OCI-LY3 (cell line): ENCODE measurements around the gene PPT2.

Source experiments
- H2AFZ ChIP-seq: fragments of 200-600, 300-600 bp; shearing (Covaris generic); 2 replicates; pipeline ENCODE4 v1.6.0; 2014; ENCODE audit warnings: antibody characterized with exemption, low read depth, low read length
- H3K27ac ChIP-seq: fragments of 200-600, 300-600 bp; sonication (generic); 2 replicates; pipeline ENCODE4 v1.5.1; 2014; ENCODE audit warnings: mild to moderate bottlenecking, low read length, moderate library complexity, mixed read lengths
- H3K27me3 ChIP-seq: fragments of 200-600, 300-600 bp; sonication (generic); 2 replicates; pipeline ENCODE4 v1.6.1; 2014; ENCODE audit warnings: low read depth, low read length, mixed read lengths
- H3K36me3 ChIP-seq: fragments of 200-600, 300-600 bp; sonication (generic); replicated peaks from 2 replicates; pipeline ENCODE3; 2014; ENCODE audit warnings: low read depth, low read length, mixed read lengths
- H3K4me1 ChIP-seq: fragments of 300-600, 200-600 bp; sonication (generic); 2 replicates; pipeline ENCODE4 v1.6.1; 2014; ENCODE audit warnings: low read length, mixed read lengths
- H3K4me2 ChIP-seq: fragments of 200-600, 300-600 bp; sonication (generic); 2 replicates; pipeline ENCODE4 v1.6.1; 2014; ENCODE audit warnings: low read length, mixed read lengths
- H3K4me3 ChIP-seq: fragments of 300-600, 200-600 bp; sonication (generic); 2 replicates; pipeline ENCODE4 v1.5.1; 2014; ENCODE audit warnings: antibody characterized with exemption, mild to moderate bottlenecking, low read length, moderate library complexity
- H3K79me2 ChIP-seq: fragments of 300-600, 200-600 bp; shearing (Covaris generic); 2 replicates; pipeline ENCODE4 v1.6.1; 2014; ENCODE audit warnings: mild to moderate bottlenecking, low read length, mixed read lengths
- H3K9ac ChIP-seq: fragments of 300-600, 200-600 bp; shearing (Covaris generic); 2 replicates; pipeline ENCODE4 v1.6.0; 2014; ENCODE audit warnings: mild to moderate bottlenecking, low read length, moderate library complexity
- H3K9me3 ChIP-seq: fragments of 200-600, 300-600 bp; shearing (Covaris generic); 2 replicates; pipeline ENCODE4 v1.6.1; 2014; ENCODE audit warnings: low read length, mixed read lengths; ENCODE audit not compliant: insufficient read depth
- H4K20me1 ChIP-seq: fragments of 200-600, 300-600 bp; sonication (generic); 2 replicates; pipeline ENCODE4 v1.6.1; 2016; ENCODE audit warnings: low read length, mixed read lengths; ENCODE audit not compliant: insufficient read depth
- CTCF ChIP-seq: fragments of 200-600, 300-600 bp; sonication (generic); IDR thresholded peaks from 2 replicates; pipeline ENCODE4 v1.5.1; 2014; ENCODE audit warnings: antibody characterized with exemption, low read length, low read depth
- EZH2phosphoT487 ChIP-seq: fragments of 200-600 bp; shearing (Covaris generic); IDR thresholded peaks from 2 replicates; pipeline ENCODE4 v1.6.1; 2018; ENCODE audit warnings: antibody characterized with exemption, mixed run types, low read depth

Gene PPT2

GRCh38 chr6:32163559-32164258 is 9.8 kb downstream of the PPT2 start:
- Histone ChIP-seq H3K9ac (no peak overlapping the region), H3K9me3 (no peaks in the 10 kb centered on the region), H3K27ac (no peak overlapping the region), H3K79me2 (no peaks in the 10 kb centered on the region), H3K4me1 (peaks cover 6% of the 10 kb centered on the region), H3K4me2 (no peak overlapping the region), H3K36me3 (no peaks in the 10 kb centered on the region), H2AFZ (no peak overlapping the region), H4K20me1 (no peaks in the 10 kb centered on the region), H3K27me3 (no peaks in the 10 kb centered on the region), H3K4me3 (no peak overlapping the region)
- TF ChIP-seq CTCF, result no peak
- TF ChIP-seq EZH2phosphoT487, result no peak

- Histone ChIP-seq H3K9me3 (no peaks in the 10 kb centered on the region), H3K36me3 (no peaks in the 10 kb centered on the region), H2AFZ (no peak within 1 kb of the TSS), H3K4me1 (peaks cover 6% of the 10 kb centered on the region), H3K27me3 (no peaks in the 10 kb centered on the region), H3K4me3 (no peak within 1 kb of the TSS), H3K4me2 (no peak within 1 kb of the TSS), H3K9ac (no peak within 1 kb of the TSS), H3K27ac (no peak within 1 kb of the TSS), H4K20me1 (no peaks in the 10 kb centered on the region), H3K79me2 (no peaks in the 10 kb centered on the region)
- TF ChIP-seq EZH2phosphoT487, result no peak
- no peak for TF ChIP-seq CTCF
These were observed 10.4 kb downstream of the PPT2 start, which contains the start of gene EGFL8 for GRCh38 chr6:32164295-32164694. Gene EGFL8 (plus strand): TSS chr6:32164595. CDS start chr6:32166166, 1,571 bp downstream.

- Histone ChIP-seq H3K36me3 (no peaks in the 10 kb centered on the region), H3K27ac (no peak overlapping the region), H4K20me1 (no peaks in the 10 kb centered on the region), H3K27me3 (no peaks in the 10 kb centered on the region), H3K4me3 (no peak overlapping the region), H3K9ac (no peak overlapping the region), H3K4me1 (peaks cover 6% of the 10 kb centered on the region), H3K4me2 (no peak overlapping the region), H3K79me2 (no peaks in the 10 kb centered on the region), H2AFZ (no peak overlapping the region), H3K9me3 (no peaks in the 10 kb centered on the region)
- TF ChIP-seq EZH2phosphoT487 (no peak), CTCF (no peak)
These were observed 12.6 kb downstream of the PPT2 start for GRCh38 chr6:32166411-32167061.

- Histone ChIP-seq H3K4me1 (peaks cover 6% of the 10 kb centered on the region), H3K9ac (no peak overlapping the region), H3K27ac (no peak overlapping the region)
These were observed 13.3 kb downstream of the PPT2 start for GRCh38 chr6:32167154-32167760.

More at GRCh38 chr6:32167154-32167760, 13.3 kb downstream of the PPT2 start:
- no peak overlapping the region for H3K4me2 ChIP-seq
- H3K9me3 ChIP-seq, result no peaks in the 10 kb centered on the region
- no peak for TF ChIP-seq CTCF
- TF ChIP-seq EZH2phosphoT487, result no peak
- no peaks in the 10 kb centered on the region for H3K79me2 ChIP-seq
- no peaks in the 10 kb centered on the region for H3K27me3 ChIP-seq
- no peaks in the 10 kb centered on the region for H3K36me3 ChIP-seq
- no peak overlapping the region for H2AFZ ChIP-seq
- H3K4me3 ChIP-seq, result no peak overlapping the region
- no peaks in the 10 kb centered on the region for H4K20me1 ChIP-seq
